Kidney tubule cell (primary cell): Measurements from ENCODE around the gene RBFOX1.

ENCODE experiments used
- DNase-seq: peaks from one replicate; pipeline ENCODE4 v3.0.0-alpha.2; 2018; ENCODE audit warnings: low spot score

RBFOX1 gene

DNA sequence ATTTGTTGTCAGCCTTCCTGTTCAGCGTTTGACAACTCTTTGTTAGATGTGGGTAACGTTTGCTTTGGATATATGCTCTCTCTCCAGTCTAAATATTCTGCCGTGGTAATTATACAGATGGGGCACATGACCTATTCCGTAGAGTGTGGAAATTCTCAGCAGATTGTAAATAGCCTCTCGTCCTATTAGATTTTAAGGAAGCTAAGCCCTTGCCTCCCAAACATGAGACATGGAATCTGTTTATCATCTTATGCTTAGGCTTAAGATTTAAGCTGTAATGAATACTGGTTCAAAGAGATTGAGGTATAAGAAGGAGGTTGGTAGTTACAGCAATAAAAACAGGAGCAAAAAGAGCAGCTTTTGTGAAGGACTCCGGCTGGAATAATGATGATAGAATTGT, 87.4 kb downstream of the RBFOX1 start:
- no peak for DNase-seq

GRCh38 chr16:7420843-7421242, 88.2 kb downstream of the RBFOX1 start:
- DNase-seq = no peak

DNA sequence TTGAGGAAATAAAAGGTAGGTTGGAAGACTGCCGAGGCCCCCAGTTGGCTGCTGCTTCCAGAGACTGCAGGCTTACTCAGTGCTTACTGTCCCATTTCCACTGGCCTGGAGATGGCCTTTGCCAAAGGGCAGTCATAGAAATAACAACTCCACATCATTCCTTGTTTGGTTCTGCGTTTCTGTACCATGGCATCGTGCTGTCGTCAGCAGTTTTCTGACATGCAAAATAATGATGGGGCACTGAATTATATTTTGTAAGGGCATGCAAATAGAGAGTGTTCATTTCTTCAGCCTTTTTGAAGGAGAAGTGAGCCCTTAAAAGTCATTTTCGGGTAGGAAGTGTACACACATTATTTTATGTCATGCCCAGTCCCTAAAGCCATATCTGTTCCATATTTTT, 88.9 kb downstream of the RBFOX1 start:
- no peak for DNase-seq

- DNase-seq = no peak
These were observed 89.6 kb downstream of the RBFOX1 start for GRCh38 chr16:7422036-7422888.

DNA sequence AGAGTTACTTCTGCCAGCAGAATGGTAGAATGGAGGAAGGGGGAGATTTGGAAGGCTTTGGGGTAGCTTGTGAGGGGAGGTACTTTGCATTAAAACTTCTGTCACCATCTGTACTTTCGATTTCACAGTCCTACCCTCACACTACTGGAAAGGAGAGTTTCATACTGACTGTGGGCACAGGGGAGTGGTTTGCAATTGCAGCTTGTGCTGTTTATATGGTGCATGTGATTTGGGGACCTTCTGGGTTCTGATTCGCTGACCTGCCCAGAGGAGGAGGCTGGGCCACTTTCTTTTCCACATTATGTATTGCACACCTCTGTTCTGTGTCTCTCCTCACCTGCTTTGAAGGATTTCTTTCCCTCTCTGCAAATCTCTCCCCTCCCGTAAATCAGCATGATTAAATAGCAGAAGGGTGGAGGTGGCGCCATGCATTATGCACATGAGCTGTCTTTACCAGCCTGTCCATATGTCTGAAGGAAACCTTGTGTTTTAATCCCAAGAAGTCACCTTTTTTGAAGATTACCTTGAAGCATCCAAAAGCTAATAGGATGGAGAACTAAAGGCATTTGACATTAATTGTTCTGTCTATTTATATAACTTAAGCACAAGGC, 90.9 kb downstream of the RBFOX1 start:
- DNase-seq = no peak

DNA sequence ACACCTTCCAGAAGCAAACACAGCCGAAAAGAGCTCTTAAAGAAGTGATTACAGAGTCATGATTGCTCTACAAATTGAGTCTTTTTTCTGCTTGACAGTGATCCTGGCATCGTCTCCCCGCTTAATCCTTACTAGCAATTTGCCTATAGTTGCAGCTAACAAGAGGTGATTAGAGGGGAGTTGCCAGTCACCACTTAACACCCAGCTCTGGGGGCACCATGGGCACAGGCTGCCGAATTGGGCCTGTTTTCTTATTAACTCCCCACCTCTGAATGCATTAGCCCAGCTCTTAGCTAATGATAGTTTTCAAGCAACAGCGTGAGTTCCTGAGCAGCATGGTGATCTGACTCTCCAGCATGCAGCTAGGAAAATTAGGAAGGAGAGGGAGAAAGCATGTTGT, 93.5 kb downstream of the RBFOX1 start:
- DNase-seq = no peak

- DNase-seq = no peak
These were observed 99.1 kb downstream of the RBFOX1 start for GRCh38 chr16:7431723-7432122.

DNA sequence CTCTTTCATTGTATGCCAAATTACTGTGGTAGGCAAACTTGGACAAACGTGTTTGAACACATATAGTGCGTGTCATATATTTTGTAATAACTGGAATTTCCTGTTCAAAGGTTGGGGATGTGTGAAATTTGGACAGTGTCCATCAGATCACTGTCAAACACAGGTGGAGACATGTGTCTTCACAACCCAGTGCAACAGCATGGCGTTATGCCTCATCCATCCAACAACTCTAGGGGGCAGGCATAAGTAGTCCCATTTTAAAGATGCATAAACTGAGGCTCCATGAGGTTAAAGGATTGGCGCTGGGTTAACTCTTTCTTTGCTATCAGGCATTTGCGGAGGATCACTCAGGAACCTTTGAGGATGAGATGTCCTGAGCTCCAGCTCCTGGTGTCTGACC, 103.7 kb downstream of the RBFOX1 start:
- no peak for DNase-seq

DNA sequence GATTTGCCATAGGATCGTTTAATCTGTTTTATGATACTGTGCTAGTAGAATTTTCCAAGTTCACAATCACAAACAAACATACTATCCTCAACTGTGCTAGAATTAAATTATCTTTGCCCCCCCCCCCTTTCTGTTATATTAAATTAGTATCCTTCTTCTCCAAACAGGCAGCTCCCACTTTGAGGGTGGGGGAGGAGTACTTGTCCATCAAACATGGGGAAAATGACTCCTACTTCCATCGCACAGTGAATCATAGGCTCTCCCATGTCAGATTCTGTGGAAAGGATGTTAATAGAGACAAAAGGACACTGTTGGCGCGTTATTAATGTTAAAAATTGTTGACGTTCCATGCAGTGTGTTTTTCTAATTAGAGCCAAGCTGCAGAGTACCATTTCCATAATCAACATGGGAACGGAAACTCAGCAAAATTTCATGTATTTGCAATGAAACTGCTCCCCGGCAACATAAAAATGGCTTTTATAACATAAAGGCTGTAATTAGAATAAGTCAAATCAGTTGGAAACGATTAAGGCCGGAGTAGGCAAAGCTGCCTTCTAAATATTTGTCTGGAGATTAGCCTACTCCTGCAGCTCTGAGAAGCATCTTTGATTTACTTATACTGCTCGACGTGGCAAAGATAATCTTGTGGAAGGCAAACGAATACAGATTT, 104.6 kb downstream of the RBFOX1 start:
- no peak for DNase-seq

DNA sequence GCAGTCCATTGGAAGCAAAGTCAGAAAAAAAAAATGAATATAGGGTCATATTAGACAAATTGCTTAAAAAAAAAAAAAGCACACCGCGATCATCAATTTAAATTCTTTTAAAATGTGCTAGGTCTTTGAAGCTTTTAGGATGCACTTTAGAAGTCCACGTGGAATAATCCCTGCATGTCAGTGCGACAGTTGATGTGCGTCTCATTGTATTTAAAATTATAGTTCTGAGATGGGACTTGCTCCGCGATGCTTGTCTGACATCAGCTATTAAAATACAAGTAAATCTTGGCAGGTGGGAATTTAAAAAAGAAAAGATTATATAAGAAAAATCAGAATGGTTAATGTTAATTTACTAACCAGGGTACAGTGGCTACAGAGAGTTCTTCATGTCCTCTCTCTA, 105.2 kb downstream of the RBFOX1 start:
- DNase-seq = no peak

DNA sequence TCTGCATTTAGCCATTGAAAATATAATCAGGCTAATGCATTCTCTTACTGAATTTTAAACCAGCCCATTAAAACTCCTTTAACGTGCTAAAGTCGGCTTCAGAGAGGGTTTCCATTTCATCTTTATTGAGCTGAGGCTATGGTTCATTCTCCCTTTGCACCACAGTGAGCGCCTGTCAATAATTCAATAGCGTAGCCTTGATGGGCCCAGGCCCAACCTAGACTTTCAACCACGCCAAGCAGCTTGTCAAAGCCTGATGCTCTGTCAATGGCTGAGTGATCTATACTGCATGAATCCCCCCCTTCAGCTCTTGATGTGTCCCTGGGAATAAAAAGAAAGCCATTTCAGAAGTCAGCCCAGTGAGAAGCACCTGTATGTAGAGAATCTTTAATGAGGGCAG, 106.0 kb downstream of the RBFOX1 start:
- no peak for DNase-seq

DNA sequence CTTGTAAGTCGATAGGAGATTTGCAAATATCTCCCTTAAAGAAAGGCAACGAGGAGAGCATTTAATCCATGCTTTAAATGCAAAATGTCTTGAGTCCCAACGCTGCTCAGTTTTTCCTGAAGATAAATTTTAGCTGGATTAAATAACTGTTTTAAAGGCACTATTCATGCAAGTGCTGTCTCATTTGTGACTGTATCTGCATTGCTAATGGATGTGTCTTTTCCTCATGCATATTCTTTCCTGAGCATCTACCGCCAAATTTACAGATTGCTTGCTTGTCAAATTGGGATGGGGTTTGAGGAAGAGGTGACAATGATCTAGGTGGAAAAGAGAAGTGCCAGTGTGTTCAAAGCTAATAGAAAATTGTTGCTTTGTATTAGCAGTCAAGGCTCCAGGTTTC, 106.9 kb downstream of the RBFOX1 start:
- DNase-seq = no peak

- DNase-seq = no peak
These were observed 108.3 kb downstream of the RBFOX1 start for GRCh38 chr16:7440886-7441400.

DNA sequence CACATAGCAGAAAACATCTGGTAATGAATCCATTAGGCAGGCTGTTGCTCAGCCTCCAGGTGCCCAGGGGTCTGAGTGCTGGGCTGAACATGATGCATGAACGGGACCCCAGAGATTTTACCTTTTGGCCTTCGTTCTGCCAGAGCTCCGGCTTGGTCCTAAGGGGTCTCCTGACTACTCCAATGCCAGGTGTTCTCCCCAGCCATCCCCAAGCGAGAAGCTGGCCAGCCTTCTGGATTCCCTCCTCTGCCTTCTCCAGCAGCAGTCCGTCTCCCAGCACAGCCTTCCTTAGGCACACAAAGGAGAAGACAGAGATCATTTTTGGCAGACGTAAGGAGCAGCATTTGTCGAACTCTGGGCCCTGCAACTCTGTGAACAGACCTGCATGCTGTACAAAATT, 109.4 kb downstream of the RBFOX1 start:
- no peak for DNase-seq

DNA sequence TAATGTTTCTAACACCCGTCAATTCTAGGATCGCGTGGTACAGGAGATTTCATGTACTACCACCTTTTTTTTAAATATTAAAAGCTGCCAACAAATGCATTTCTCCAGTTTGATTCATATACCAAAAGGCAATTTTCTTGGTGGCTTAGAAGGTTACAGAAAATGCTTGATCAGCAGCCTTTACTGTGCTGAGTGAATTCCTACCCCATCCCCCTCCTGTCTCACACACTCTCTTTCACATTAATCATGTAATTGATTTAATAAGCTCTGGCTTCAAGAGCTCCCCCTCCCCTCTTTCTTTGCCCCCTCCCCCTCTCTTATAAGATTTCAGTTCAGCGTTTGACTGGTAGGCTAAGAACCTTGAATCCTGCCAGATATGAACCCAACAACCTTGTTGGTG, 110.5 kb downstream of the RBFOX1 start:
- no peak for DNase-seq

DNA sequence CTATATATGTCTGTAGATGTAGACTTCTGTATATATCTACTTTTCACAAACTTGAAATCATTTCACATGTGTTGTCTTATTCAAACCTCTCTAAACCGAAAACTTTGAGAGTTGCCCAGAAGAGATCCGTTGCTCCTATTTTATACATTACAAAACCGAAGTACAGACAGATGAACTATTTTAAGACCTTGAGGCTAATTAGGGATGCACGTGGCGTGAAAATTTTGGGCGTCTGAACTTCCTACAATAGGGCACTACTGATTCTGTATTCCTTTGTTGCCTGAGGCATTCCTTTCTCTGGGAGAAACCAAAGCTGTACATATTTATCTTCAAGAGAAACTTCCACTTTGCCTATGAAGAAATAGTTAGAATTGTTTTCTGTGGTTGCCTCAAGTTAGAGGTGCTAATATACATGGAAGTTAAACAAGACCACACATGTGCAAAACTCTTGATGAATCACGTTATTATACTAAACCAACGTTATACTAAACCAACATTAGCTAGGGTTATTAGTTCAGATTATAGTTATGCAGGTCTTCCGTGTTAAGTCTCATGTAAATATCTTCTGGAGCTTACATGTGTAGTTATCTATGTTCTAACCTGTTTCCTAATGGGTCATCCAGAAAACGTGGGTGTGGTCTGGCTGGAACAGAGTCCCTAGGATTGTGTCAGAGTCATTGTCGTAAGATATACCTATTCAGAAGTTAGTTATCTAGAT, 111.2 kb downstream of the RBFOX1 start:
- no peak for DNase-seq

DNA sequence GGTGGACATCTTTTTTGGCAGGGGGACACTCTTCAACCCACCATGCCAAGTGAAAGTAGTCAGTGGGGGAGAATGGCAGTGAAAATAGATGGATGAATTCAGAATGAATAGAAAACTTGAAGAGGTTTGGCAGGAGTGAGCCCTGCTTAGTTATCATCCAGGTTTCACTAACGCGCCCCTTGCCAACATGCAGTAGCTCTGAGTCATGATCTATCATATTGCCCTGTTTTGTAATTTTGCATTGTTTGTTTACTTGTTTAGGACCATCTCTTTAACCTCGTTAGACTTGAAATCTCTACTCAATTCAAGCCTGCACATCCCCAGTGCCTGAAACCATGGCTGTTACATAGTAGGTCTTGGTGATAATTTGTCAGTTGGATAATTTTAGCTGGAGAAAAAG, 116.7 kb downstream of the RBFOX1 start:
- DNase-seq = no peak

- DNase-seq = no peak
These were observed 117.2 kb downstream of the RBFOX1 start for GRCh38 chr16:7449808-7450207.

GRCh38 chr16:7450440-7450839, 117.8 kb downstream of the RBFOX1 start:
- no peak for DNase-seq

GRCh38 chr16:7452090-7452489, 119.4 kb downstream of the RBFOX1 start:
- no peak for DNase-seq

- no peak for DNase-seq
These were observed 123.6 kb downstream of the RBFOX1 start for GRCh38 chr16:7456211-7456610.

GRCh38 chr16:7458144-7458543, 125.5 kb downstream of the RBFOX1 start:
- no peak for DNase-seq
